NCI-H128 (cell line): ENCODE results near the gene PPM1E.

Source experiments
- DNase-seq: peaks from one replicate; lab custom pipeline; 2025; ENCODE audit not compliant: unreplicated experiment; lab: John Stamatoyannopoulos, UW

The PPM1E gene

DNA sequence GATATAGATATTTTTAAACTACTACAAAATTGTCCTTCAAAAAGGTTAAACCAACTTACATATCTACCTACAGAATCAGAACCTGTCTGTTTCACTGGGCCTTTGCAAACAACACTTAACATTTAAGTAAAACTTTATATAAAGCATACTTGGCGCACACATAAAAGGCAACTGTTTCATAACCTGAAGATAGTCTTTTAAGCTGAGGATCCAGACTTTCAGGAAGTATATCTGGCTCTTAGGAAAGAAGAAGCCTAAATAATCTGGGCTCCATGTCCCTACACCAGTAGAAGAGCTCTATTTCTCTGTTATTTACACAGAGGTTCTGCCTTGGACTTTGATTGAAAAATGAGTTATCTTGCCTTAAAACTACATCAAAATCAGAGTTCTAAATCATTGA is 275.2 kb downstream of the PPM1E start:
- no peak for DNase-seq
